ENCODE results near the gene GPHA2. TPM values are rescaled to one million over a fixed set of nuclear protein-coding genes. Genes with fewer than 3 reads are reported as not detected.

The GPHA2 gene
- polyA plus RNA-seq, 1 donor: 0.35 TPM

DNA sequence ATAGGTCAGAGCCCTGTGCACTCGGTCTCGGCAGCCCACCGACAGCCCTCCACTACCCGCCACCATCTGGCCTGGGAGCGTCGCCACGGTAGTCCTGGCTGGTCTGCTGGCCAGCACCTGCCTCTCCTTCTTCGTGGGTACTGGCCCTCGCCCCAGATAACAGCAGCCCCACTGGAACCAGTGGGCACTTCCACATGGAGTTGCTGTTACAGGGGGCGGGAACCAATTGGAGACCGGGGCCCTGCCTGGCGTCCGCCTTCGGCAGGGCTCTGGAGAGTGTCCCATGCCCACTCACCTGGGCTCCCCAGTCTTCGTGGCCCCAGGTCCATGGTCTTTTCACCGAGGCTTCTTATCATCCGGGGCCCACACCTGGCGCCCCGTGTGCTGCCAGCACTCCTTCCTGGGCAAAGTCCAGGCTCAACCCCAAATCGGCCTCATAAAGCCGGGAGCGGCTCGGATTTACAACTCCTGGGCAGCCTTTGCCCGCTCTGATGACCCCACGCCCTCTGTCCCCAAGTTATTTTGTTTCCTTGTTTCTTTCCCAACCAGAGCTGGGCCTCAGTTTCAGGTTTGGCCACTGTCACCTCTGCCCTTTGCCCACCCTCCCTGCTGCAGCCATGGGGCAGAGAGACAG lies 44.4 kb downstream of the GPHA2 start:
- DNase-seq (ENCODE audit: low read depth): no peak

DNA sequence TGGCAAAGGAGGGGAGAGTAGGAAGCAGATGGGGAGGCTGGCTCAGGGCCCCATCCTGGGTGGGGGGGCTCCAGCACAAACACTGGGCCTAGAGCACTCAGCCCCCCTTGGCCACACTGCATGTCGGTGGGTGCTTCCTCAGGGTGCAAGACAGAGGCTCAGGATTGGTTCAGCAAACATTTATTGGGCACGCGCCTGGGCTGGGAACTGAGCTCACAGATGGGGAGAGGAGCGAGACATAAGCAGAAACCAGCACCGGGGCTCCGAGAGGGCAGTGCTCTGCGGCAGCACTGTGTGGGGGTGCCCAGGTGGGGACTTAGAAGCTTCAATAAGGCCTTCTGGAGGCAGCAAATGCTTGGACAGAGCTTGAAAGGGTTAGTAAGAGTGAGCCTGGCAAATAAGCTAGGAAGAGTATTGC lies 45.2 kb downstream of the GPHA2 start:
- DNase-seq (ENCODE audit: low read depth): no peak

DNA sequence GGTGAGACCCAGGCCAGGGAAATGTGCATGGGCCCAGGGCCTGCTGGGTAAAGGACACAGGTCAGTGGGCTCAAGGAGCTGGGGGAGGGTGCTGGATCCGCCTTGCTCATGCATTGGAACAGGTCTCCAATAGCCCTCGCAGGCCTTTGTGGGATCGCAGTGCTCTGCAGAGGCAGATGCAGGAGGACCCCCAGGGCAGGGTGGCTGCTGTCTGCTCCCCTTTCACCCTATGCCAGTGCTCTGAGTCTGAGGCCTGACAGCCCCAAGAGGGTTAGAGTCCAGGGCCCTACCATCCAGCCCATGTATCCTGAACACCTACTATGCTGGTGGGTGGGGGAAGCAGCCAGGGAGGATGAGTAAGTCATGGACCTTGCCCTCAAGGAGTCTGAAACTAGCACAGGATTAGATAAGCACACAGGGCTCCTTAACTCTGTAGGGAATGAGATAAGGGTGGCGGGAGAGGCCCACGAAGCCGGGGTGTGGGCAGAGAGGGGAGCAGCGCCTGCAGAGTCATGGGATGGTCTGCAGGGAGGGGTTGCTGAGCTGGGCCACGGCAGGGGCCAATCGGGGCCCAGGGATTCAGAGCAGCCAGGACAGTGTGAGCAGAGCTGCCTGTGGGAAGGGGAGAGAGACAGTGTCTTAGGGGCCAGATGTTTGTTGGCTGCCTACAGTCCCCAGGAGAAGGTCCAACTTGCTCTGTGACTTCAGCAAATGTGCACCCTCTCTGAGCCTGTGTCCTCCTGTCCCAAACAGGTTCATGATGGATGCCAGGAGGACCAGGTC lies 46.8 kb downstream of the GPHA2 start:
- DNase-seq (ENCODE audit: low read depth): no peak

DNA sequence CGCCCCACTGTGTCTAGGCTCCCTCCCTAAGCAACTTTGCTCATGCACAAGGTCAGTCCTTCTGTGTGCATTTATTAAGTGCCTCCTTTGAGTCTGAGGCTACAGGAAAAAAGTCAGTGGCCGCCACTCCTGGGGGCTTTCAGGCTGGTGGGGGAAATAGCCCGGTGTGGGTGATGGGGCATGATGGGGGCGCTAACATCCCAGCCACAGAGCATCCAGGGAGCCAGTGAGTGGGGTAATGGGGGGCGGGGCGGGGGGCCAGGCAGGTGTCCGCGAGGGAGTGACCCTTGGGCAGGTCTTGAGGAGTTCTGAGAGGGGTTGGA lies 47.3 kb downstream of the GPHA2 start:
- DNase-seq (ENCODE audit: low read depth): no peak

DNA sequence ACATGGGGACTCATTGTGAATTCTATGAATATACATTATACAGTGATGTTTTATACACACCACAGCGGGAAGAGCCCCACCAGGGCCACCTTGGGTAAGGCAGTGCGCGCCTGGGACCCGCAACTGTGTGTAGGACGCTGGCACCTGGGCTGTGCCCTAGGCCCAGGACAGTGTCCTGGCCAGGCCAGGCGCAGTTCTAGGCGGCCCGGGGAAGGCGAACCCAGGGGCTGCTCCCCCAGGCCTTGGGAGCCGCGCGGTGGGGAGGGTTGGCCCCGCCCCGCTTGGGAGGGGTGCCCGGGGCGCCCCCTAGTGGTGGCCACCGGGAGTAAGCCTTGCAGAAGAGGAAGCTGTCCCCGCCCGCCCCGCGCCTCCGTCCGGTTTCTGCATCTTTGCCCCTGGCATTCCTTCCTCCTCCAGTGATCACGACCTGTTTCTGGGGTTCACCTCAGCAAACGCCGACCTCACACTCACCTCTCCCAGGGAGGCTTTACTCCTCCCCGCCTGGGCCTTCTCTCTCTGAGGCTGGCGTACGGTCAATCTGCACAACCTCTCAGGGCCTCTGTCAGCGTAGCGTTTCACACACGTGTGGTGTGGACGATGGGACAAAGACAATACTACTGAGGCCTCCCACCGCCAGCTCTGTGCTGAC lies 47.8 kb downstream of the GPHA2 start:
- DNase-seq (ENCODE audit: low read depth): no peak

DNA sequence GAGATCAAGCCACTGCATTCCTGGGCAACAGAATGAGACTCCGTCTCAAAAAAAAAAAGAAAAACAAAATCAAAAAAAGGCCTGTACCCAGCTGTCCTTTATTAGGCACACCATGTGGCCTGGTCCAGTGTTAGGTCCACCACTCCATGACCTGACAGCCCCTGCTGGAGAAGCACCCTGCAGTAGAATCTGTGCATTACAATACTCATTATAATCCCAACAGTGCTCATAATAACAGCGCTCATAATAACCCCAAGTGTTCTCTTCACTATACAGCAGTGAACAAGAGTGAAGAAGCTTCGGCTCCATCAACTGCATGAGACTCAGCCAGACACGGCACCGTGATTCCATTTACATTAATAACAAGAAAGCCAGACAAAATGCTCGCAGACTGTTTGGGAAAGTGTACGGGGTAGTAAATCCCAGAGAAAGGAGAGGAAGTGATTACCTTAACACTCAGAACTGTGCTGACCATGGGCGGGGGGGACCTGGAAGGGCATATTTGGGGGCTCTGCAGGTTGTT lies 48.4 kb downstream of the GPHA2 start:
- DNase-seq (ENCODE audit: low read depth): no peak

DNA sequence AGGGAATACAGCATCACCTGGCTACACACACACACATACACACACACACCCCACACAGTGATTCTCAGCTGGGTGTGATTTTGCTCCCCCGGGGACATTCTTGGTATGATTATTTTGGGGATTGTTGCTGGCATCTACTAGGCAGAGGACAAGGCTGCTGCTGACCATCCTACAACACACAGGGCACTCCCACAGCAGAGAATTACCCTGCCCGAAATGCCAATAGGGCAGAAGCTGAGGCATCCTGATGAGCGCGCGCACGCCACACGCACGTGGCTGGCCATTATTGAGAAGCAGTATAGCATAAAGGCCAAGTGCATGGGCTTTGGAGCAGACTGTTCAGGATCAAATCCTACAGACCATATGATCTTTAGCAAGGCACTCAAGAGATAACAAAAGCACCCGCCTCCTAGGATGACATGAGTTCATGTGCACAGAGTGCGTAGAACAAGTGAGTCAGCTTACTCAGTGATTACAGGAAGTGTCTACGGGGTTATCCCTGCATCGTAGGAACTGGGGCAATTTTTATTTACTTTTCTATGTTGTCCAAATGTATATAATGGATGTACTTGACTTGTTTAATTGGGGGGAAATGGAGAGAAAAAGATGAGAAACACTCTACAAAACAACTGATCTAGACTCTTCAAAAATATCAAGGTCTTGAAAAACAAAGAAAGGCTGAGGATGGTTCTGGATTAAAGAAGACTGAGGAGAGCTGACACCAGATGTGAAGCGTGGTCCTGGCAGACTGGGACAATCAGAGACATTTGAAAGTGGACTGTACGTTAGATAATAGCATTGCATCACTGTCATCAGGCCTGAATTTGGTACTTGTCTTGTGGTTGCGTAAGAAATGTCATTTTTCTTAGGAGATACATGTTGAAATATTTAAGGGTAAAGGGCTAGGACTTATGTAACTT lies 50.1 kb downstream of the GPHA2 start:
- no peak for DNase-seq (ENCODE audit: low read depth)

Other genes starting within 250 kb of the GPHA2 start
- 24.5 TPM for gene NRXN2, start 212.7 kb downstream of the GPHA2 start, polyA plus RNA-seq (ENCODE audit: insufficient read length)
- gene RASGRP2, start 191.8 kb downstream of the GPHA2 start, polyA plus RNA-seq (ENCODE audit: insufficient read length): 42.1 TPM
- 294 TPM for gene PYGM, start 175.9 kb downstream of the GPHA2 start, polyA plus RNA-seq (ENCODE audit: insufficient read length)
- 225 TPM for gene SF1, start 157.4 kb downstream of the GPHA2 start, polyA plus RNA-seq (ENCODE audit: insufficient read length)
- 9.2 TPM for gene MAP4K2, start 132.7 kb downstream of the GPHA2 start, polyA plus RNA-seq (ENCODE audit: insufficient read length)
- 18.4 TPM for gene MEN1, start 125.3 kb downstream of the GPHA2 start, polyA plus RNA-seq (ENCODE audit: insufficient read length)
- gene CDC42BPG, start 91.2 kb downstream of the GPHA2 start, polyA plus RNA-seq (ENCODE audit: insufficient read length): 0.91 TPM
- gene EHD1, start 57.3 kb downstream of the GPHA2 start, polyA plus RNA-seq (ENCODE audit: insufficient read length): 105 TPM
- 12.0 TPM for gene ATG2A, start 18.7 kb downstream of the GPHA2 start, polyA plus RNA-seq (ENCODE audit: insufficient read length)
- gene PPP2R5B, start 11.2 kb downstream of the GPHA2 start, polyA plus RNA-seq (ENCODE audit: insufficient read length): 9.9 TPM
- gene MAJIN, start 36.2 kb upstream of the GPHA2 start, polyA plus RNA-seq (ENCODE audit: insufficient read length): not detected
- gene BATF2, start 61.1 kb upstream of the GPHA2 start, polyA plus RNA-seq (ENCODE audit: insufficient read length): 0.97 TPM
- gene ARL2, start 78.3 kb upstream of the GPHA2 start, polyA plus RNA-seq (ENCODE audit: insufficient read length): 93.7 TPM
- 25.1 TPM for gene SNX15, start 91.5 kb upstream of the GPHA2 start, polyA plus RNA-seq (ENCODE audit: insufficient read length)
- 12.5 TPM for gene SAC3D1, start 105.3 kb upstream of the GPHA2 start, polyA plus RNA-seq (ENCODE audit: insufficient read length)
- 6.4 TPM for gene NAALADL1, start 122.7 kb upstream of the GPHA2 start, polyA plus RNA-seq (ENCODE audit: insufficient read length)
- gene CDCA5, start 148.1 kb upstream of the GPHA2 start, polyA plus RNA-seq (ENCODE audit: insufficient read length): 8.1 TPM
- 21.0 TPM for gene ZFPL1, start 148.3 kb upstream of the GPHA2 start, polyA plus RNA-seq (ENCODE audit: insufficient read length)
- 123 TPM for gene VPS51, start 160.3 kb upstream of the GPHA2 start, polyA plus RNA-seq (ENCODE audit: insufficient read length)
- 16.4 TPM for gene TM7SF2, start 176.0 kb upstream of the GPHA2 start, polyA plus RNA-seq (ENCODE audit: insufficient read length)
- gene ZNHIT2, start 181.8 kb upstream of the GPHA2 start, polyA plus RNA-seq (ENCODE audit: insufficient read length): 4.3 TPM
- 1,074 TPM for gene FAU, start 186.2 kb upstream of the GPHA2 start, polyA plus RNA-seq (ENCODE audit: insufficient read length)
- 24.2 TPM for gene MRPL49, start 186.4 kb upstream of the GPHA2 start, polyA plus RNA-seq (ENCODE audit: insufficient read length)
- gene SYVN1, start 198.6 kb upstream of the GPHA2 start, polyA plus RNA-seq (ENCODE audit: insufficient read length): 38.2 TPM
- not detected for gene SPDYC, start 234.3 kb upstream of the GPHA2 start, polyA plus RNA-seq (ENCODE audit: insufficient read length)
- 73.1 TPM for gene CAPN1, start 246.0 kb upstream of the GPHA2 start, polyA plus RNA-seq (ENCODE audit: insufficient read length)

Measured in forelimb muscle (tissue), 1 donor.